ENCODE data around the gene GINS3.

DNA sequence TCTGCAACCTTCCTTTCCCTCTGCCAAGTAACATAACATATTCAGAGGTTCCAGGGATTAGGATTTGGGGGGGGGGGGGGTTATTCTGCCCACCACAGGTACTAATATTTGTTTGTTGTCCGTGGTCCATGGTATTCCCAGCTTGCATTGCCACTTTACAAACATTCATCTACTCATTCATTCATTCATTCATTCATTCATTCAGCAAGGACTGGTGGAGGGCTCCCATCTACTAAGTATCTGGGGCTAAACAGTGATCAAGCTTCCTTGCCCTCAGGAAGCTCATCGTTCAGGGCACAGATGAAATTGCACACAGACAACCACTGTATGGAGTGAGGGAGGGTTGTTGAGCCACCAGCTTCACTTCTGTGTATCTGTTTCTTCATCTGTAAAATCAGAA, 61.9 kb downstream of the GINS3 start:
- no peak for TF ChIP-seq ZNF24 (IDR thresholded peaks at IDR 0.05)
- TF ChIP-seq POLR2A (IDR thresholded peaks at IDR 0.05; ENCODE audit: low read depth, low read length), result no peak
- TF ChIP-seq CHD1 (IDR thresholded peaks at IDR 0.05; ENCODE audit: low read depth, low read length), result no peak
- TF ChIP-seq, protein P1, sequence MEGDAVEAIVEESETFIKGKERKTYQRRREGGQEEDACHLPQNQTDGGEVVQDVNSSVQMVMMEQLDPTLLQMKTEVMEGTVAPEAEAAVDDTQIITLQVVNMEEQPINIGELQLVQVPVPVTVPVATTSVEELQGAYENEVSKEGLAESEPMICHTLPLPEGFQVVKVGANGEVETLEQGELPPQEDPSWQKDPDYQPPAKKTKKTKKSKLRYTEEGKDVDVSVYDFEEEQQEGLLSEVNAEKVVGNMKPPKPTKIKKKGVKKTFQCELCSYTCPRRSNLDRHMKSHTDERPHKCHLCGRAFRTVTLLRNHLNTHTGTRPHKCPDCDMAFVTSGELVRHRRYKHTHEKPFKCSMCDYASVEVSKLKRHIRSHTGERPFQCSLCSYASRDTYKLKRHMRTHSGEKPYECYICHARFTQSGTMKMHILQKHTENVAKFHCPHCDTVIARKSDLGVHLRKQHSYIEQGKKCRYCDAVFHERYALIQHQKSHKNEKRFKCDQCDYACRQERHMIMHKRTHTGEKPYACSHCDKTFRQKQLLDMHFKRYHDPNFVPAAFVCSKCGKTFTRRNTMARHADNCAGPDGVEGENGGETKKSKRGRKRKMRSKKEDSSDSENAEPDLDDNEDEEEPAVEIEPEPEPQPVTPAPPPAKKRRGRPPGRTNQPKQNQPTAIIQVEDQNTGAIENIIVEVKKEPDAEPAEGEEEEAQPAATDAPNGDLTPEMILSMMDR (IDR thresholded peaks at IDR 0.05 in 2 of 3, conservative IDR thresholded peaks at IDR 0.05 in 1 of 3; ENCODE audit: control insufficient read depth in 2 of 3, extremely low read depth in 1 of 3, insufficient read depth in 1 of 3, low read depth in 3 of 3, low read length in 3 of 3), result no peak
